NCI-H1930 (cell line): Measurements from ENCODE around the gene UBB.
A peak's percentile ranks its signal among the peaks of the same experiment; 100 is the strongest.

Experiments used
- DNase-seq, 2 experiments: peaks; one replicate each; lab custom pipeline; 2025; lab: John Stamatoyannopoulos, UW

Gene UBB

DNA sequence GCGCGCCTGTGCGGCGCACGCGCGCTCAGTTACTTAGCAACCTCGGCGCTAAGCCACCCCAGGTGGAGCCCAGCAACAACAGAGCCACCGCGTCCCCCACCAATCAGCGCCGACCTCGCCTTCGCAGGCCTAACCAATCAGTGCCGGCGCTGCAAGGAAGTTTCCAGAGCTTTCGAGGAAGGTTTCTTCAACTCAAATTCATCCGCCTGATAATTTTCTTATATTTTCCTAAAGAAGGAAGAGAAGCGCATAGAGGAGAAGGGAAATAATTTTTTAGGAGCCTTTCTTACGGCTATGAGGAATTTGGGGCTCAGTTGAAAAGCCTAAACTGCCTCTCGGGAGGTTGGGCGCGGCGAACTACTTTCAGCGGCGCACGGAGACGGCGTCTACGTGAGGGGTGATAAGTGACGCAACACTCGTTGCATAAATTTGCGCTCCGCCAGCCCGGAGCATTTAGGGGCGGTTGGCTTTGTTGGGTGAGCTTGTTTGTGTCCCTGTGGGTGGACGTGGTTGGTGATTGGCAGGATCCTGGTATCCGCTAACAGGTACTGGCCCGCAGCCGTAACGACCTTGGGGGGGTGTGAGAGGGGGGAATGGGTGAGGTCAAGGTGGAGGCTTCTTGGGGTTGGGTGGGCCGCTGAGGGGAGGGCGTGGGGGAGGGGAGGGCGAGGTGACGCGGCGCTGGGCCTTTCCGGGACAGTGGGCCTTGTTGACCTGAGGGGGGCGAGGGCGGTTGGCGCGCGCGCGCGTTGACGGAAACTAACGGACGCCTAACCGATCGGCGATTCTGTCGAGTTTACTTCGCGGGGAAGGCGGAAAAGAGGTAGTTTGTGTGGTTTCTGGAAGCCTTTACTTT is at the start of gene UBB:
Gene UBB (plus strand): TSS at position 452 of the 856 bp plus-strand sequence. CDS start 817 bp downstream, outside the sequence.
- DNase-seq, result peak; percentile 96 to 97

DNA sequence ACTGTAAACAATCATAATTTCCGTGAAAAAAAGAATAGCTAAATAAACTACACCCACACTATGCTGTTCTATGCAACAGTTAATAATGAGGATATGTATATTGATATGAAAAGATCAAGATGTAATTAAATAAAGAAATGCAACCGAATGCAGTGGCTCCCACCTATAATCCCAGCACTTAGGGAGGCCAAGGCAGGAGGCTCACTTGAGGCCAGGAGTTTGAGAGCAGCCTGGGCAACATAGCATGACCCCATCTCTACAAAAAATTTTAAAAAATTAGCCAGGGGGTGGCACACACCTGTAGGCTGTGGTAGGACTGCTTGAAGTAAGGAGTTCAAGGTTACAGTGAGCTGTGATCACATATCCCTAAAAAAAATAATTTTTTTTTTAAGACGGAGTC is 42.5 kb upstream of the UBB start:
- DNase-seq, result no peak

DNA sequence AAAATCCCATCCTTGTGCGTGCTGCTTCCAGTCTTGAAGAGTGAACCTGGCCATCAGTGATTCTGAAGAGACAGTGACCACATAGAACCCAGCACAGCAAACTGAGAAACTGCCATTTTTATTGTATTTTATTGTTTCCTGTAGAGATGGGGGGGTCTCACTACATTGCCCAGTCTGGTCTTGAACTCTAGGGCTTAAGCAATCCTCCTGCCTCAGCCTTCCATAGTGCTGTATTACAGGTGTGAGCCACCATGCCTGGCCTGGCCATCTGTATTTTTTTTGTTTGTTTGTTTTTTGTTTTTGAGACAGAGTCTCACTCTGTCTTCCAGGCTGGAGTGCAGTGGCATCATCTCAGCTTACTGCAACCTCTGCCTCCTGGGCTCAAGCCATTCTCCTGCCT is 41.5 kb upstream of the UBB start:
- no peak for DNase-seq

DNA sequence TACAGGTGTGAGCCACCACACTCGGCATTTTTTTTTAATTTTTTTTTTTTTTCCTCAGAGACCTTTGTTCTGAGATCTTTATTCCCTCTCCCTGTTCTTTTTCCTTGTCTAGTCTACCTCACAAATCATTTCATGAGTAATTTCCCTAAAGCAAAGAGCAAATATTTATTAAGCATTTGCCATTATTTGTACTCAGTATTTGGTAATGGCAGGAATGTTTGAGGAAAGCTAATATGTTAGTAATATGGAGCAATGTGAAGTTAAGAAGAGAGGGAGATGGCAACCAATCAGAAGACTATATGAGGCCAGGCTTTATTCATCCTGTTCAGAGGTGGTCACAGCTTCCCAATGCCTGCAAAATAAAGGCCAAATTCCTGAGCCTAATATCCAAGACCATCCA is 40.9 kb upstream of the UBB start:
- DNase-seq, result no peak

DNA sequence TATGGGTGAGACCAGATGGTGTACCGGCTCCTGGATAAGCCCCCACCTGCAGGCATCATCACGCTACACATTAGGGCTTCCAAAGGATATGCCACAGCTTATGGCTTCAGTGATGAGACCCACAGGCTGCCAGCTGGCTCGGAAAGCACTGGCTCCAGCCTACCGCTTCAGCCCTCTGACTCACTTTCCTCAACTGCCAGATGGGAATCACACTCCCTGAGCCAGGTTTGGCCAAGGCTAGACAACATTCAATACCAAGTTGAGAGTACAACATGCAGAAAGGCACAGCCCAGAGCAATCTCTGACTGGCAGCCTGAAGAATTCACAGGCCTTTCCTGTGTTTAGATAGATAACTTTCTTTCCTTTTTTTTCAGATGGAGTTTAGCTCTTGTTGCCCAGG is 37.9 kb upstream of the UBB start:
- no peak for DNase-seq

DNA sequence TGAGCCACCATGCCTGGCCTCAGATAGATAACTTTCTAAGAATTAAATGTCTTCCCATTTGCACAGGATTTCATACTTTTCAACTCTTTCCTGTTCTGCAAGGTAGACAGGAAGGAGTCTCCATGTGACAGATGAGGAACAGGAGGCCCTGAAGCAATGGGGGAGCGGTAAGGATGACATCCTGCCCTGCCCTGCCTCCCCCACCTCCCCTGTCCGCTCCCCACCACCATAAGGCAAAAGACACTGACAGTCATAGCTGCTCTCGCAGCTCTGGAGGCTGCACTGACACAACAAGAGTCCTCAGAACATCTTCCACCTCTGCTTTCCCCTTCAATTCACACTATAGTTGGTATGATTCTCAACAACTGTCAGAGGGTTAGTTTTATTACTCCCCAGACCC is 37.3 kb upstream of the UBB start:
- DNase-seq, result no peak

DNA sequence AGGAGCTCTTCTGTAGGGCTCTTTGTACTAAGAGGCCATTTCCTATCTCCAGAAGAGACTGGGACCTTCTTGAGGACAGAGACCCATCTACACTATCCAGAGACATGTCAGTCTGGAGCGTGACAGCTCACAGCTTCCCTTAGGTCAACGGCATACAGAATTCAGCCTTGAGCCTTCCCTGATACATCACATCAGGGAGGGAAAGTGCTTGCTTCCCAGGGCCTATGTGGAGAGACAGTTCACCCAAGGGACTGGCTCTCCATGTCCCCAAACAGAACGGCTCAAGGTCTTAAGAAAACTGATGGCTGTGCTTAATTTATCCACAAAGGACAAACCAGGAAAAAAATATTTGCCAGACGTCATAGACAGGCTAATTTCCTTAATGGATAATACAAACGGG is 35.3 kb upstream of the UBB start:
- DNase-seq, result no peak

DNA sequence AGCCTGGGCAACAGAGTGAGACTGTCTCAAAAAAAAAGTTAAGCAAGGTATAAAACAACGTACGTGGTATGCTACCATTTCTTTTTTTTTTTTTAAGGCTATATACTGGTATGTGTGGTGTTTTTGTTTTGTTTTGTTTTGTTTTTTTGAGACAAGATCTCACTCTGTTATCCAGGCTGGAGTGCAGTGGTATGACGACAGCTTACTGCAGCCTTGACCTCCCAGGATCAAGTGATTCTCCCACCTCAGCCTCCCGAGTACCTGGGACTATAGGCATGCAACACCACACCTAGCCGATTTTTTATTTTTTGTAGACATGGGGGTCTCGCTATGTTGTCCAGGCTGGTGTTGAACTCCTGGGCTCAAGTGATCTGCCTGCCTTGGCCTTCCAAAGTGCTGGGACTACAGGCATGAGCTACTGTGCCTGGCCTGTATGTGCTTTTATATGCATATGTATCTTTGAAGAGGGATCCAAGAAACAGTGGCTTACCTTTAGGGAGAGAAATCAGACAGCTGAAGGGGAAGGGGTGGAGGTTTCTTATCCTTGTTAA is 34.1 kb upstream of the UBB start:
- no peak for DNase-seq

DNA sequence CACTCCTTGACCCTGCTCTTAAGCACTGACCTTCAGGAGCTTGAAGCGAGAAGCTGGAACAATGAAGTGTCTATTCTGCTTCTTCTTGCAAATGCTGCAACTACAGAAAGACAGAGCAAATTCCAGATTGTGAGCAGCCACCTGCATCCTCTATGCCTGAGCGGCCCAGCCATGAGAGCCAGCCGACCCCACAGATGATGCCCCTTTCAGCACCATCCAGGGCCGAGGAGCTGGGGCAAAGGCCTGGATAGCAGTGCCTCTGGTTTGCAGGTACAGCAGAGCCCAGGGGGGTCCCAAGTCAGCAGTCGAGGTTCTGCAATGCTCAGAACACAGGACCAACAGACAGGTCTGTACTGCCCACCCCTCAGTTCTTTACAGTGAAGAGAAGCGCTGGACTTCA is 32.3 kb upstream of the UBB start:
- DNase-seq, result no peak

DNA sequence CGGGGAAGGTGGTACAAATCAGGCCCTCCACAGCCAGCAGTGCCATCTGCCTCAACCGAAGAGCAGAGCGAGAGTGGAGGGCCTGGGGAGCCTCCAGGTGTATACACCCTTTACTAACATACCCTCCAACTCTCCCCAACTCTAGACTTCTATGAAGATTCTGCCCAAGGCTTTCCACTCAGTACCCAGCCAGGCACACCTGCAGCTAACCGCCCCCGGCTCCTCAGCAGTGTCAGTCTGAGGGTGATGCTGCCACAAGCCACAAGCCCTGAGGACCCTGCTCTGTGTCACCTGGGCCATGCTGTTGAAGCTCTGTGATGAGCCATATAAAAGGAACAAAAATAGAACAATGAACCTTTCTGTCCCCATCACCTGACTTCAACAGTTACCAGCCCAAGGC is 31.5 kb upstream of the UBB start:
- DNase-seq, result no peak

DNA sequence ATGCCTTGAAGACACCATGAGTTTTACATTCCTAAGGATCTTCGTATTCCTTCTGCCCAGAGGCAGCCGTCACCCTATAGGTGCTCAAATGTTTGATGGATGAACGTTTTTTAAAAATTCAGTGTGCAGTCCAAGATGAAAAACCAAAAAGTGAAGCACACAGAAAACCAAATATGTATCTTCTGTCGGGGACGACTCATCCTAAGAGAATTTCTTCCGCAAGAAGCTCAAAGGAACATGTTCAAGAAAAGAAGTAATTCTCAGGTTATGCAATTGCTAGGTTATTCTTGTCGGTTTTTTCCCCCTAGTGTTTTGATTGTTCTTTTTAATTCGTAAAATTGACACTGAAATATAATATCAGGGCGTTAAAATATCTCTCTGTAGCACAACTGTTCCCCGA is 29.1 kb upstream of the UBB start:
- no peak for DNase-seq

DNA sequence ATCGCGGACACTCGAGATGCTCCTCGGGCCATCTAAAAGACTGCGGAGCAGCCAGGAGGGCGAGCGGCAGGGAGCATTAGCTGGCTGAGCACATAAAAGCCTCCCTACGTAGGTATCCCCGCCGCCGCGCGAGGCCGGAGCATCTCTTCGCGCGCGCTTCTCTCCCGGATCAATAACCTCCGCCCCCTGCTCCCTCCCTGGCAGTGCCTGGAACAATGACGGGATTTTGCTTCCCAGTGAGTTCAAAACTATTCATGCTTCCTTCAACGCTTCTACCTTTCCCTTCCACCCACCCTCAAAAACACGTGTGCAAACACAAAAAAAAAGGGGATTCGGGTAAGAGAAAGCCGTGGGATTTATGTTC is 28.6 kb upstream of the UBB start:
- DNase-seq, result peak; percentile 28 to 40

DNA sequence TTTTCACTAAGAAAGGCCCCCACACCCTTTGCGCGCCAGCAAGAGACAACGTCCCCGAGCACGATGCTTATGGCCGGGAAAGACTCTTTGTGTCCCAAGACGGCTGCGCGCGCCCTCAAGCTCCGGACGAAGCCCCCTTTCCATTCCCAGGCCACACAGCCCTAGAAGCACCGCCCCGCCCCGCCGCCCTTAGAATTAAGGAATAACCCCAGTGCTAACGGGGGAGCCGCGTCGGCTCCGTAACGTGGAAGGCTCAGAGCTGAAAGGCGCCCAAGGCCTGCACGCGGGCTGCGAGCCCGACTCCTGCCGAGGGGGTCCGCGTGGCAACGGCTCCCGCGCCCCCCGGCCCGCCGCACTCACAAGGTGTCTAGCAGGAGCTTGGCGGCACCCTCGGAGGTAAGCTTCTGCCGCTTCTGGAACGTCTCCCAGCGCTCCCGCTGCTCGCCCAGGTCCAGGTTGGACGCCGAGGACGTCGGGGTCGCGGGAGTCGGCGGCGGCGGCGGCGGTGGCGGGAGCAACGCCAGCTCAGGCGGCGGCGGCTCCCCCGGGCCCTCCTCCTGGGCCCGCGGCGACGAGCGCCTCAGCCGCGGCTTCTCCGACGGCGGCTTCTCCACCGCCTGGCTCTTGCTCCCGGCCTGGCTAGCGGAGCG is 28.1 kb upstream of the UBB start:
- DNase-seq, result peak; percentile 28 to 36

DNA sequence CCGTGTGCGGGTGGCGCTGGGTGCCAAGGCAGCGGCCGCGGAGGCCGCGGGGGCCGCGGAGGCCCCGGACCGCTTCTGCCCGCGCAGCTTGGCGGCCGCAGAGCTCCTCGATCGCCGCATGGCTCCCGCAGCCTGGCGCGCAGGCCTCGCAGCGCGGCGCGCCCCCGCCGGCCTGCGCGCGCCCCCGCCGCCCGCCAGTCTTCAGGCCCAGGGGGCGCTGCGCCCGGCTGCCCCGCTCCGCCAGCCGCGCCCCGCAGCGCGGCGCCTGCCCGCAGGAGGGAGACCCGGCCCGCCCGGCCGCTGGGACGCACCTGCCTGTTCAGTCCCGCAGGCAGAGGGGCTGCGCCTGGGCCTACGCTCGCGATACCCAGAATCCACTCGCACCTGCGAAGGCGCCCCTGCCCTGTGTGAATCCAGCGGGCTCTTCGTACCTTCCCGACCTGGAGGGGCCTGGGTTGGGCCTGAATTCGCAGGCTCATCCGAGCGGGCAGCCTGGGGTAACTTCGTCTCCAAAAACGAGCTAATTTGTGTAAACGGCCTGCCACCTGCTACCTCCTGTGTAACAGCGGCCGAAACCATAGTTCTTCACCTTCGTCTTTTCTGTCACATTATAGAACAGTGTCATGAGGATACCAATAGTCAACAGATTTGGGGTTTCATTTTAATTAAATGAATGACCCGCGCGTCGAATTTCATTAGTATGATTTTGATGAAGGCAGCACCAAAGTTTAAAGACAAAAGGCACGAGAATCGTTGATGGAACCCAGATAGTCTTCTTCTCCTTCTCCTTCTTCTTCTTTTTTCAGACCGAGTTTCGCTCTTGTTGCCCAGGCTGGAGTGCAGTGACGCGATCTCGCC is 27.3 kb upstream of the UBB start, which contains the start of gene CENPV:
Gene CENPV (minus strand): TSS at position 153 of the 858 bp plus-strand sequence. CDS start 33 bp downstream, at position 120.
- peak; percentile 61 to 81 for DNase-seq

DNA sequence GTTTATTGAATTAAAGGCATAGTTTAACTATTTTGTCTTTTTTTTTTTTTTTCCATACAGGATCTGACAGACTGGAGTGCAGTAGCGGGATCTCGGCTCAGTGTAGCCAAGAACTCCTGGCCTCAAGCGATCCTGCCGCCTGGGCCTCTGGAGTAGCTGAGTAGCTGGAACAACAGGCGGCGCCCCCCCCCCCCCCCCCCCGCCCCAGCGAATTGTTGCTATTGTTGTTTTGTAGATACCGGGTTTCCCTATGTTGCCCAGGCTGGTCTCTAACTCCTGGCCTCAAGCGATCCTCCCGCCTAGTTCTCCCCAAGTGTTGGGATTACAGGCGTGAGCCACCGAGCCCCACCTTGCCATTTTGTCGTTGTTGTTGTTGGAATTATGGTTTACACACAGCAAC is 26.3 kb upstream of the UBB start:
- no peak for DNase-seq

DNA sequence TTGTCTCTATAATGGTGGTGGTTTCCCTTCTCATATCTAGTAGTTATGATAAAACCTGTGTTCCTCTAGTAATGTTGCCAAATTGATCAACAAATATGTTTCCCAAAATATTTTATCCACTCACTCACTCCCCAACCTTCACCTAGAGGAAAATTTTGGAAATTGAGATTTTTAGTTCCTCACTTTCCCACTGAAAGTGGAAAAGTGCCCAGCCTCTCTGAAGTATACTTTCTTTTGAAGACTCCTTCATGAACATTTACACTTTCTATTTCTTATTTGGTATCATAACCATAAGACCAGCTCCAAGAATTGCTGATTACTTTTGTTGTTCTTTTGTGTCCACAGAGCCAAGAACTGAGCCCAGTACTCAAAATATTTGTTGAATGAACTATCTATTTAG is 22.5 kb upstream of the UBB start:
- no peak for DNase-seq

DNA sequence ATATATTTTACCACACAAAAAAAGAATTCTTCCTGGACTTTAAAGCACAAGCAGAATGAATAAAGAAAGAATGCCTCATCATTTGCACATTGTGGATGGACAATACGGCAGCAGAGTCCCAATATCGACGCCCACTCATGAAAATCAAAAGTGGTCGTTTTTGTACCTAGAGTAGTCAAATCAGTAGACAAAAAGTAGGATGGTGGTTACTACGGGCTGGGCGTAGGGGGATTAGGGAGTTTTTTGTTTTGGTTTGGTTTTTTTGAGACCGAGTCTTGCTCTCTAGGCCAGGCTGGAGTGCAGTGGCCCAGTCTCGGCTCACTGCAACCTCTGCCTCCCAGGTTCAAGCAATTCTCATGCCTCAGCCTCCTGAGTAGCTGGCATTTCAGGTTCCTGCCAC is 19.0 kb upstream of the UBB start:
- DNase-seq, result no peak

DNA sequence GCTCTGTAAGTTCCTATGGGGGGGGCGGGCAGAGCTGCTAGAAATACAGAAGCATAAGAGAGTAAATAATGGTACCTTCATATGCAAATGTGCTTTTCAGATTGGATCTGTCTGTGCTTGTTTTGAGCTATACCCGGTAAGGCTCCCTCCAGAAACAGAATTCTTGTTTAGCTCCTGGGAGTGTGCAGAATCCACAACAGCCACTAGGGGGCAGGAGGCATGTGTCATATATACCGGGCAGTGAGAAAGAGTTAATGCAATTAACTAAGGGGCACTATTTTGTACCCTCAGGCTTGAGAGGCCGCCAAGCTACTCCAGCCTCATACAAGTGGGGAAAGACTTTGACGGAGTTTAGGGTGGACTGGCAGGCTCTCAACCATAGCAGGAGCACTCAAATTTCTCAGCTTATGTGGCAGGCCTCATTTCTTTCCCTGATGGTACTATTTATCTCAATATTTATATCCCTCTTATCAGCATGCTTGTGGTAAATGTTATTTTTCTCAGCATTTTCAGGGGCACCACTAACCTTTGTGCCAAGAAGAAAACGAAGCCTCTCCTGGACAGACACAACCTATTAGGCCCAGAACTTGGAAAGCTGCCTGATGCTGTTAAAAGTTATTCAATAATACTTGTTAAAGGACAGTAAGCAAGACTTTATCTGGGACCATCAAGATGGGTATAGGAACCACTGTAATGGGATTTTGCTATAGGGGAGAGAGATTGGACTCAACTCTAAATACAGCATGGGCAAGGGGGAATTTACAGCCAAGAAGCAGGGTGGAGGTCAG is 16.9 kb upstream of the UBB start:
- peak; percentile 37 to 63 for DNase-seq

DNA sequence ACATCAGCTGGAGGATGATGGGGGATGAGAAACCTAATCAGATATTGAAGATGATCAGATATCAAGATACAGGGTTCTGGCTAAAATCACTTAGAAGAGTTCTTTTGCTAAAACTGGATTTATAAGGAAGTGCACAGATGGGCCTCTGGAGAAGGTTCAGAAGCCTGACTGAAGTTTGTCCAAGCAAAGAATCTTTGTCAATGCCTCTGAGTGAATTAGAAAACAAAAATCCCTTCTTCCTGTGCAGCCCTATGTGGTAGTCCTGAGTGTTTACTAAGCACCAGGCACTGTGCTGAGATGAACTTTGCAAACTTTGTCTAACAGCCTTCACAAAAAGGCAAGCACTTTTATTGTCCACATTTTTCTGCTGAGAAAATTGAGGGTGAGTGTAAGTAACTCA is 16.3 kb upstream of the UBB start:
- DNase-seq, result no peak

DNA sequence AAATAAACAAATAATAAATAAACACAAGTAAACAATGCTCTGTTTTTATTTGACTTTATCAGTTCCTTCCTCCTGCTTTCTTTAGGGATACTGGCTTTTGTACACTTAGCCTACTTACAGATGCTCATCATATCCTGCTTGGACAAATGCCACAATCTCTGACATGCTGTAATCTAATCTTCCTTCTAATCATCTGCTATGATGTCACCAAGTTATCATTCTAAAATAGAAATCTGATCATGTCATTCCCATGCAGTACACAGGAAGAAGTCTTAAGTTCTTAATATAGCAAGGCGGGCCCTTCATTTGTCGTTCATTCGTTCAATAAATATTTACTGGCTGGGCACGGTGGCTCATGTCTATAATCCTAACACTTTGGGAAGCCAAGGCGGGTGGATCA is 9.1 kb upstream of the UBB start:
- no peak for DNase-seq

DNA sequence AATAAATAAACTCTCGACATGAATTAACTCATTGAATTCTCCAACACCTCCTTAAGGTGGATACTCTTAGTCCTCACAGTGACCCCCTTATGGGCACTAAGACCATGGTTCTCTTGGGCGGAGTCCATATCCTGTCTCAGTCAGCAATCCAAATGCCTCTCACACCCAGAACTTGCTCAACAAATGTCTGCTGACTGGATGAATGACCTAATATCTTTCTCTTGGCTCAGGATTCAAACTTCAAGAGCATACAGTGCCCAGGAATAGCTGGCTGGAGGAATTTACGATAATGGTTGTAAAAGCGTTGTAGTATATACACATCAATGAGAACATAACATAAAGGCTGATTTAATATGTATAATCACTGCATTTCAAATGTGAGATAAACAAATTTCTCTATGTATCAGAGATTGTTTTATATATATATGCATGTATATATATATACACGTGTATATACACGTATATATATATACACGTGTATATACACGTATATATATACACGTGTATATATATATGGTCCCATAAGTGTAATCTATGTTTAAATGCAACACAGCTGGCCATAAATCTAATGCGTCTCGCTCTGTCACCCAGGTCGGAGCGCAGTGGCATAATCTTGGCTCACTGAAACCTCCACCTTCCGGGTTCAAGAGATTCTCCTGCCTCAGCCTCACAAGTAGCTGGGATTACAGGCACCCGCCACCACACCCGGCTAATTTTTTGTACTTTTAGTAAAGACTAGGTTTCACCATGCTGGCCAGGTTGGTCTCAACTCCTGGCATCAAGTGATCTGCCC is 6.5 kb upstream of the UBB start:
- DNase-seq, result no peak
